ENCODE results near the gene DNAJC5G.

DNAJC5G gene

DNA sequence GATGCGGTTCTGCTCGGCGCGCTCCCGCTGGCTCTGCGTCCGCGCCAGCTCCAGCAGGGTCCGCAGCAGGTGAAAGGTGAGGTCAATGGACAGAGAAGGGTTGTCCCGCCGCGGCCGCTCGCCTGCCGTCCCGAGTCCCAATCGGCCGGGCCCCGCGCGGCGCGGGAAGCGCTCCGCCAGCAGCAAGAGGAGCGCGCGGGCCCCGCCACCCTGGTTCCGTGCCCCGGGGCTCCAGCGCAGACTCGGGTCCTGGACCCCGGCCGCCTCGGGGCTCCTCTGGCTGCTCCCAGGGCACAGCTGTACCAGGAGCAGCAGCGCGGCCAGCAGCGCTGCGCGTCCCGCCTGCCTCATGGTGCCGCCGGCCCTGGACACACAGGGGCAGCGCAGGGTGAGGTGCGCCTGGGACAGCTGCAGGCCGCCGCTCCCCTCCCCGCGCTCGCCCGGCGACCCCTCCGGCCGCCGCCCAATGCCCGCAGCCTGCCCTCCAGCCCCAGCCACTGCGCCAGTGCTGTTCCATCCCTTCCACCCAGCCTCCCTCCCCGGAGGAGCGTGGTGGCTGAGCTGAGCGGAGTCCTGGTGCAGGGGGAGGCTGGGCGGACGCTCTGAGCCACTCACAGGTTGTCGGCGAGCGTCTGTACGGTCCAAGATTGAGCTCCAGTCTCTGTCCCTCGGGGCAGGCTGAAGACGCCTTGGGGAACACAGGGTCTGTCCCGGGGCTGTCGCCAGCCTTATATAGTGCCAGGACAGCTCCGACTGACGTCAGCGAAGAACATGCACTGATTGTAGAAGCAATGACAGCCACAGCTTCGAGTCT is 32.5 kb downstream of the DNAJC5G start:
- H3K27me3 ChIP-seq (ENCODE audit: insufficient read depth, poor library complexity, severe bottlenecking): peaks cover 46% of the 10 kb centered on the region
- H3K4me1 ChIP-seq (ENCODE audit: insufficient read depth, poor library complexity, severe bottlenecking): no peaks in the 10 kb centered on the region
- no peak overlapping the region for H3K4me3 ChIP-seq (ENCODE audit: severe bottlenecking)
- no peaks in the 10 kb centered on the region for H3K9me3 ChIP-seq (ENCODE audit: severe bottlenecking)
- H3K27ac ChIP-seq (ENCODE audit: poor library complexity, severe bottlenecking): no peak overlapping the region
- TF ChIP-seq, protein P1, sequence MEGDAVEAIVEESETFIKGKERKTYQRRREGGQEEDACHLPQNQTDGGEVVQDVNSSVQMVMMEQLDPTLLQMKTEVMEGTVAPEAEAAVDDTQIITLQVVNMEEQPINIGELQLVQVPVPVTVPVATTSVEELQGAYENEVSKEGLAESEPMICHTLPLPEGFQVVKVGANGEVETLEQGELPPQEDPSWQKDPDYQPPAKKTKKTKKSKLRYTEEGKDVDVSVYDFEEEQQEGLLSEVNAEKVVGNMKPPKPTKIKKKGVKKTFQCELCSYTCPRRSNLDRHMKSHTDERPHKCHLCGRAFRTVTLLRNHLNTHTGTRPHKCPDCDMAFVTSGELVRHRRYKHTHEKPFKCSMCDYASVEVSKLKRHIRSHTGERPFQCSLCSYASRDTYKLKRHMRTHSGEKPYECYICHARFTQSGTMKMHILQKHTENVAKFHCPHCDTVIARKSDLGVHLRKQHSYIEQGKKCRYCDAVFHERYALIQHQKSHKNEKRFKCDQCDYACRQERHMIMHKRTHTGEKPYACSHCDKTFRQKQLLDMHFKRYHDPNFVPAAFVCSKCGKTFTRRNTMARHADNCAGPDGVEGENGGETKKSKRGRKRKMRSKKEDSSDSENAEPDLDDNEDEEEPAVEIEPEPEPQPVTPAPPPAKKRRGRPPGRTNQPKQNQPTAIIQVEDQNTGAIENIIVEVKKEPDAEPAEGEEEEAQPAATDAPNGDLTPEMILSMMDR (IDR thresholded peaks at IDR 0.05; ENCODE audit: poor library complexity, severe bottlenecking): no peak
- H3K36me3 ChIP-seq (ENCODE audit: low read depth): no peaks in the 10 kb centered on the region
- peak; percentile 55 for ATAC-seq (ENCODE audit: low read depth)
- DNase-seq (ENCODE audit: low spot score): no peak

DNA sequence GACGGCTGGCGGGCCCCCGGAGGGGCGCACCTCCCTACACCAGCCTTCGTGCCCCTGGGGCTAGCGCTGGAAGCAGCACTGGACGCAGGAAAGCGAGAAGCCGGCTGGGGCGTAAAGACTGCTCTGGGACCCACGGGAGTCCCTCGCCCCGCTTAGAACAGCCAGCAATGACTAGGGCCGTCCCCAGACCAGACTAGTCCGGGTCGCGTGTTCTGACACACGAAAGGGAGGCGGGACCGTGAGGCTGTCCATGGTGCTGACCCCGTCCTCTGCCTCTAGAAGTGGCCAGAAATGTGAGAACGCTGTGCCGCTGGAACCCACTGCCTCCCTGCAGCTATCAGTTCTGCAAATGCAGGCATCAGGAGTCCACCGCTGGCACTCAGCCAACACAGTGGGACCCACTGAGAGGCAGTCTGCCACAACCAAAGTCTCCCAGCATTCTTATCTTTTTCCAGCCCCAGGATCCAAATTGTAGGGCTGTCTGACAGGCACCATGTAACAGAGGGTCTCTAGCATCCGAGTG is 33.2 kb downstream of the DNAJC5G start, which contains the start of gene UCN:
Gene UCN, minus strand, starts transcription at position 87 of the 523 bp plus-strand sequence. CDS start 550 bp downstream, outside the sequence.
- Histone ChIP-seq H3K36me3 (ENCODE audit: low read depth) (no peaks in the 10 kb centered on the region), H3K4me1 (ENCODE audit: insufficient read depth, poor library complexity, severe bottlenecking) (no peaks in the 10 kb centered on the region), H3K27ac (ENCODE audit: poor library complexity, severe bottlenecking) (no peak within 1 kb of the TSS), H3K9me3 (ENCODE audit: severe bottlenecking) (no peaks in the 10 kb centered on the region), H3K4me3 (ENCODE audit: severe bottlenecking) (no peak within 1 kb of the TSS), H3K27me3 (ENCODE audit: insufficient read depth, poor library complexity, severe bottlenecking) (peaks cover 46% of the 10 kb centered on the region)
- peak; percentile 67 for DNase-seq (ENCODE audit: low spot score)
- TF ChIP-seq, protein P1 (IDR thresholded peaks at IDR 0.05; ENCODE audit: poor library complexity, severe bottlenecking): no peak
- peak; percentile 59 for ATAC-seq (ENCODE audit: low read depth)

DNA sequence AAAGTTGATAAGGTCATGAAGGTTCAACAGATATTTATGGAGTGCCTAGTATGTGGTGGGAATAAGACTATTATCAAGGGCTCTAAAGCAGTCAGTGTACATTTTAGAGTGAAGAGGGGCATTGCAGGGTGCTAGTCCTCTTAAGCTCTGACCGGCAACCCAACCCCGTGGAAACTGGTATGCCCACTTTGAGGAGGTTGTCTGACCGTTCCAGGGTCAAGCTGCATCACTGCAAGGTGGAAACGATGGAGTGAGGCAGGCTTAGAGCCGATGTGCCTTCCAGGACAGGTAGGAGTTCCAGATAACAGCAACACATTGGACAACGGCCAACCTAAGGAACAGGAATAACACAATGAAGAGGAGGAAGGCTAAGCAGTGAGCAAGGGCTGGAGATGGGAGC is 34.4 kb downstream of the DNAJC5G start:
- no peak overlapping the region for H3K4me3 ChIP-seq (ENCODE audit: severe bottlenecking)
- H3K36me3 ChIP-seq (ENCODE audit: low read depth): no peaks in the 10 kb centered on the region
- no peaks in the 10 kb centered on the region for H3K9me3 ChIP-seq (ENCODE audit: severe bottlenecking)
- TF ChIP-seq, protein P1 (IDR thresholded peaks at IDR 0.05; ENCODE audit: poor library complexity, severe bottlenecking): no peak
- ATAC-seq (ENCODE audit: low read depth) (no peak), DNase-seq (ENCODE audit: low spot score) (no peak)
- H3K27me3 ChIP-seq (ENCODE audit: insufficient read depth, poor library complexity, severe bottlenecking): peaks cover 44% of the 10 kb centered on the region
- no peaks in the 10 kb centered on the region for H3K4me1 ChIP-seq (ENCODE audit: insufficient read depth, poor library complexity, severe bottlenecking)
- H3K27ac ChIP-seq (ENCODE audit: poor library complexity, severe bottlenecking): no peak overlapping the region

DNA sequence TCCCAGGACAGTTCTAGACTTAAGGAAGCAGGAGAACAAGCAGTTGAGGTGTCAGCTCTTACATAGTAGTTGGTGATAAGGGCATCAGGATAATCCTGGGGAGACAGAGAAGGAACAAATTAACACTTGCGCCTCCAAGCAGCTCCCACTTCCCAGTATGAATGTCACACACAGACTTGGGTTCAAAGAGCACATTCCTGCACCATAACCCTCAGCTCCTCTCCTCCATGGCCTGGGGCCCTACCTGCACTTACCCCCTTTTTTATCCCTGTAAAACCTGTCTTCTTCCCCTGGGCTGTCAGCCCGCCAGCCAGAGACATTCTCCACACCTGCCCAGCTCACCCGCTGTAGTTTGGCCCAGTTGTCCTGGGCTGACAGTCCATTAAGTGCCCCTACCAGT is 36.9 kb downstream of the DNAJC5G start:
- no peaks in the 10 kb centered on the region for H3K4me1 ChIP-seq (ENCODE audit: insufficient read depth, poor library complexity, severe bottlenecking)
- peaks cover 19% of the 10 kb centered on the region for H3K27me3 ChIP-seq (ENCODE audit: insufficient read depth, poor library complexity, severe bottlenecking)
- TF ChIP-seq, protein P1 (IDR thresholded peaks at IDR 0.05; ENCODE audit: poor library complexity, severe bottlenecking): no peak
- H3K27ac ChIP-seq (ENCODE audit: poor library complexity, severe bottlenecking): no peak overlapping the region
- DNase-seq (ENCODE audit: low spot score) (no peak), ATAC-seq (ENCODE audit: low read depth) (no peak)
- H3K4me3 ChIP-seq (ENCODE audit: severe bottlenecking): no peak overlapping the region
- no peaks in the 10 kb centered on the region for H3K9me3 ChIP-seq (ENCODE audit: severe bottlenecking)
- H3K36me3 ChIP-seq (ENCODE audit: low read depth): no peaks in the 10 kb centered on the region
